Kidney glomerular epithelial cell (primary cell): ENCODE measurements around the gene ZSCAN5C.
A peak's percentile ranks its signal among the peaks of the same experiment; 100 is the strongest.
"Not testable (repeated sequence)": the region's sequence is repeated elsewhere in the genome, so short reads cannot be mapped to it uniquely, and the experiment has no call there.

ENCODE experiments used
- DNase-seq: peaks from one replicate; lab custom pipeline; 2025; lab: John Stamatoyannopoulos, UW

ZSCAN5C gene

DNA sequence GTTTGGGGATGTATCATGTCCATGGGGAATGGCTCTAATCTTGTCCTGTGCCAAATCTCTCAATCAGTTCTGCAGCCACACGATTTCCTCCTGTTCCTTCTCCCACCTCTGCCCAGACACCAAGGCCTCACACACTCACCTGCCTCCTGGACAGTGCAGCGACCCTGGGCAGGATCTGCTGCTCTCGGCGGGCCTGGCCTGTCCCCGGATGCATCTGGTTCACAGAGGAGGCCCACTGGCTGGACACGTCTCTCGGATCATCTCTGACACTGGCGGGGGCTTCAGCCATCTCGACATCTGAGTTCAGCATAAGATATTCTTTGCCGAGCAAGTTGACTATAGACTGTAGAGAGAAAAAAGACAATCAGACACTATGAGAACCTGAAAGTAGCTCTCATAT lies 10.4 kb upstream of the ZSCAN5C start:
- no peak for DNase-seq

DNA sequence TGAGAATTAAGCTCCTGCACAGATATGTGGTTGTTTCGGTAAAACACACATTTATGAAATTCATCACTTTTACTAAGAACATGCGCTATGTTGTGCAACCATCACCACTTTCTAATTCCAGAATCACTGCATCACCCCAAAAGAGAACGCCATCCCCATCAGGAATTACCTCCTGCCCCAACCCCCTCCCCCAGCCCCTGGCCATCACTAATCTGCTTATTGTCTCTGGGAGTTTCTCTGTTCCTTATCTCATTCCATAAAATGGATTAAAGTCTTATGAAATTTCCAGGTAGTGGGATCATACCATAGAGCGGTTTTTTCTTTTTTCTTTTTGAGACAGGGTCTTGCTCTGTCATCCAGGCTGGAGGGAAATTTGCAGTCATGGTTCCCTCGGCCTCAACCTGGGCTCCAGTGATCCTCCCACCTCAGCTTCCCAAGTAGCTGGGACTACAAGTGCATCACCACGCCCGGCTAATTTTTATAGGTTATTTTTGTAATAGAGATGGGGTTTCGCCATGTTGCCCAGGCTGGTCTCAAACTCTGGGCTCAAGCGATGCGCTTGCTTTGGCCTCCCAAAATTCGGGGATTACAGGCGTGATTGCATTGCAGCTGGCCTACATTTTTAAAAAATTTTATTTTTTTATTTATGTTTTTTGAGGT lies 8.0 kb upstream of the ZSCAN5C start:
- DNase-seq, result no peak

DNA sequence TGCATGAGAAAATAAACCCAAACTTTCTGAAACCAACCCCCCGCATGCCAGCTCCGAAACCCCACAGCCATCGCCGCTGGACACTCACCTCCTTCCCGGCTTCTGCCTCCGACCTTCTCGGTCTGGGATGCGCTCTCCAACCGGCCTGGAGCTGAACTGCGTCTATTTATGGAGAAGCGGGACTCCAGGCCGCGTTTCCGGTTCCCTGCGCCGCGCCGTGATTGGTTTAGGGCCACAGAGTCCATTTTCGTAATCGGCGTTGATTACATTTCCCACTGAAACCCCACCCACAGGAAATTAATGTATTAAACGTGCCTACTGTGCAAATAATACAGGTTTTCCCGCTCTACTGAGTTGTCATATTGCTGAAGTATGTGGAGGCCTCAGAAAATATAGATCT lies 4.4 kb upstream of the ZSCAN5C start, which contains the start of gene ZSCAN5B:
TSS of gene ZSCAN5B (minus strand) at position 138 of the 400 bp plus-strand sequence. CDS start 4,731 bp downstream, outside the sequence.
- not testable (repeated sequence) for DNase-seq

GRCh38 chr19:56199687-56200086 lies 2.4 kb upstream of the ZSCAN5C start:
- no peak for DNase-seq

DNA sequence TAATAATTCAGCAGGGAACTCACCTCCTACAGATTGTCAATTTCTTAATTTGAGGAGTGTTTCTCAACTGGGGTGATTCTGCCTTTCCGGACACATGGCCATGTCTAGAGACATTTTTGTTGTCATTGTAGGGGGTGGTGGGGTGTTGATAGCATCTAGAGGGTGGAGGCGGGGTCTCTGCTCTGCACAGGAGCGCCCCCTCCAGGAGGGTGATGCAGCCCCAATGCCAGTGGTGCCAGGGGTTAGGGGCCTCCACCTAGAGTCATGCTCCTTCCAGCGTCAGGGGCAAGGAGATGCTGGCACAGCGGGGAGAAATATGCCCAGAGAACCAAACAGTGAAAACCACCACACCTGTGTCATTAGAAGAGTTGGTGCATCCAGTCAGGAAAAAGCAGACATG lies 5.5 kb downstream of the ZSCAN5C start:
- not testable (repeated sequence) for DNase-seq

DNA sequence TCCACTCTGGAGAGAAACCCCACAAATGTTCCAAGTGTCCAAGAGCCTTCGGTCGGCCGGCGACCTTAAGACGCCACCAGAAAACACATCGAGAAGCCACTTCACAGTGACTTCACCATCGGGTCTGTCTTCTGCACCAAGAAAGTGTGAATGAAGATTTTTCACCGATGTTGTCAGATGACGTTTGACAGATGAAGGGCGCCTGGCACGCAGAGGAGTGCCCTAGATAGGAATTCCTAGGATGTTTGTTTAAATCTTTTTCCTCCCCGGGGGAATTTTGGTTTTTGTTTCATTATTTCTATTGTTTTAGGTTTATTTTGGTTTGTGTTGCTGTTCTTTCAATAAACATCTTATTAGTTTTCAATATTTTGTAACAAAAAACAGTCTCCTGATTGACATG lies 7.0 kb downstream of the ZSCAN5C start:
- DNase-seq, result no peak

GRCh38 chr19:56210036-56210435 lies 8.0 kb downstream of the ZSCAN5C start:
- not testable (repeated sequence) for DNase-seq

DNA sequence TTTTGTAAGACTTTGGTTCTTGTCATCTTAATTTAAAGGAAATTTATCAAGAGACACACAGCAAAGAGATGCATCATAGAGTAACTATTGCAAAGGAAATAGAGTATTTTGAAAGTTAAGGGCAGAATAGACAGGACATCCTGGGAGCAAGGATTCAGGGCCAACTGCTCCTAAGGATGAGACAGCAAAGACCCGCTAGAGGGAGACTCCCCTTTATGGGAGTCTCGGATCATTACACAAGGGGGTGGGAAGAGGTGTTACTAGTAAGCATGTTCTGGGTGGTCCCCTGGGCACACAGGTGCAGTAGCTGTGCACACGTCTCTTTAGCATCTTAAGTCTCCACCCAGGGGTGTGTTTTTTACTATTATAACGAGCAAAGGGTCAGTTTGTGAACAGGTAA lies 9.6 kb downstream of the ZSCAN5C start:
- no peak for DNase-seq

DNA sequence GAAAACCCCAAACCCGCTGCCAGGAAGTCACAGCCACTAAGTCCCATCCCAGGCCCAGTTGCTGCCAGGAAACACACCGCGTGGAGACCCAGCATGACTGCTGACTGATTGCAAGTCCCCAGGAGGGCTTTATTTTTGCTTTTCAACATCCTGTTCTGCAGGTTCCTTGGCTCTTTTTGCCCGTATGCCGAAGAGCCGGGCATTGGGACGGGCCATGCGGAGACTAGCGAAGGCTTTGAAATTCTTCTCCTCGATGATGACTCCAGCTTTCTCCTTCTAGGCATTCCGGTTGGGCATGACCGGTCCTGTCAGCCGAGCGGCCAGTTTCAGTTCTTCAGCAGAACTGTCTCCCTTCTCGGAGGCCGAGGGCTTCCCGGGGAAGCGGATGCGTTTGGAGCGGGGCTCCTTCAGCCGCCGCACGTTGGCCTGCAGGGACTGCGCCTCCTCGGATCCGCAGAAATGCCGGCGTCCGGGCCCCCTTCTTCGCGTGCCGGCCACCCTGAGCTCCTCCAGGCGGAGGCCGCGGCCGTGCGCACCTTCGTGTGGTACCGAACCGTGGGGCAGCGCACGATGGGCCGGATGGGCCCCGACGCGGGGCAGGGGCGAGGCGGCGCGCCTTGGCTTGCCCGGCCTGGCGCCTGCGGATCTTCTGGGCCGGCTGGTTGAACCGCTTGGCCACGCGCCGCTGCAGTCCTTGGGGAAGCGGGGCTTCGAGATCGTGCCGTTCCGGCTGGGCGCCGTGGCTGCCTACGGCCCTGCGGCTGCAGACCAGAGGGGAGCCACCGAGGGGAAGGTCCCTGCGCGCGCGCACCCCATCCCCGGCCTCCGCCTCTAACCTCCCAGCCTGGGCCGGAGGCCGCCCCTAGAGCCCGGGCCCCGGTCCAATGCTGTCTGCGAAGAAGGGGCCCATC lies 15.2 kb downstream of the ZSCAN5C start:
- DNase-seq, result no peak

GRCh38 chr19:56218961-56219360 lies 16.9 kb downstream of the ZSCAN5C start:
- no peak for DNase-seq

- not testable (repeated sequence) for DNase-seq
These were observed 19.4 kb downstream of the ZSCAN5C start for GRCh38 chr19:56221442-56221841.

- DNase-seq, result no peak
These were observed 19.8 kb downstream of the ZSCAN5C start for GRCh38 chr19:56221851-56222250.

DNA sequence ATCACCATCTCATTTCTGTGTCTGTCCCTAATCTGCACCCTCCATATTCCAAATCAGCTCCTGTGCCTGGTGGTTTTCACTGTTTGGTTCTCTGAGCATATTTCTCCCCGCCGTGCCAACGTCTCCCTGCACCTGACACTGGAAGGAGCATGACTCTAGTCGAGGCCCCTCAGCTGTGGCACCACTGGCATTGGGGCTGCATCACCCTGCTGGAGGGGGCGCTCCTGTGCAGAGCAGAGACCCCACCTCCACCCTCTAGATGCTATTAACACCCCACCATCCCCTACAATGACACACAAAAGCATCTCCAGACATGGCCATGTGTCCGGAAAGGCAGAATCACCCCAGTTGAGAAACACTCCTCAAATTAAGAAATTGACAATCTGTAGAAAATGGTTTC lies 20.8 kb downstream of the ZSCAN5C start:
- DNase-seq, result no peak

DNA sequence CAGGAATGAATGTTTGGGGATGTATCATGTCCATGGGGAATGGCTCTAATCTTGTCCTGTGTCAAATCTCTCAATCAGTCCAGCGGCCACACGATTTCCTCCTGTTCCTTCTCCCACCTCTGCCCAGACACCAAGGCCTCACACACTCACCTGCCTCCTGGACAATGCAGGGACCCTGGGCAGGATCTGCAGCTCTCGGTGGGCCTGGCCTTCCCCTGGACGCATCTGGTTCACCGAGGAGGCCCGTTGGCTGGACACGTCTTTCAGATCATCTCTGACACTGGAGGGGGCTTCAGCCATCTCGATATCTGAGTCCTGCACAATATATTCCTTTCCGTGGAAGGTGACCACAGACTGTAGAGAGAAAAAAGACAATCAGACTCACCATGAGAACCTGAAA lies 21.4 kb downstream of the ZSCAN5C start:
- DNase-seq, result no peak

DNA sequence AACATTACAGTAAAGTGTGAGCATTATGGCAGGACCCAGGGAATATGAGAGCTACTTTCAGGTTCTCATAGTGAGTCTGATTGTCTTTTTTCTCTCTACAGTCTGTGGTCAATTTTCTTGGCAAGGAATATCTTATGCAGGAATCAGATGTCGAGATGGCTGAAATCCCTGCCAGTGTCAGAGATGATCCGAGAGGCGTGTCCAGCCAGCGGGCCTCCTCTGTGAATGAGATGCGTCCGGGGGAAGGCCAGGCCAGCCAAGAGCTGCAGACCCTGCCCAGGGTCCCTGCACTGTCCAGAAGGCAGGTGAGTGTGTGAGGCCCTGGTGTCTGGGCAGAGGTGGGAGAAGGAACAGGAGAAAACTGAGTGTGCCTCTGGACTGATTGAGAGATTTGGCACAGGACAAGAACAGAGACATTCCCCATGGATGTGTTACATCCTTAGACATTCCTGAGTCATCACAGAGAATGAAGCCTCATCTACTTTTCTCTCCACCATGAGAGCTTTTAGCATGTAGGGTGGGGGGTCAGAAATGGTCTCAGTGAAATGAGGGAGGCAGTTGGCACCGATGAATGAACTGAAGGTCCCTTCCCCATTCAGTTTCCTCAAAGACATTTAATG lies 43.2 kb downstream of the ZSCAN5C start:
- DNase-seq, result no peak

DNA sequence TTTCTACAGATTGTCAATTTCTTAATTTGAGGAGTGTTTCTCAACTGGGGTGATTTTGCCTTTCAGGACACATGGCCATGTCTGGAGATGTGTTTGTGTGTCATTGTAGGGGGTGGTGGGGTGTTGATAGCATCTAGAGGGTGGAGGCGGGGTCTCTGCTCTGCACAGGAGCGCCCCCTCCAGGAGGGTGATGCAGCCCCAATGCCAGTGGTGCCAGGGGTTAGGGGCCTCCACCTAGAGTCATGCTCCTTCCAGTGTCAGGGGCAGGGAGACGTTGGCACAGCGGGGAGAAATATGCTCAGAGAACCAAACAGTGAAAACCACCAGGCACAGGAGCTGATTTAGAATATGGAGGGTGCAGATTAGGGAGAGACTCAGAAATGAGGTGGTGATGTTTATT lies 43.7 kb downstream of the ZSCAN5C start:
- not testable (repeated sequence) for DNase-seq

DNA sequence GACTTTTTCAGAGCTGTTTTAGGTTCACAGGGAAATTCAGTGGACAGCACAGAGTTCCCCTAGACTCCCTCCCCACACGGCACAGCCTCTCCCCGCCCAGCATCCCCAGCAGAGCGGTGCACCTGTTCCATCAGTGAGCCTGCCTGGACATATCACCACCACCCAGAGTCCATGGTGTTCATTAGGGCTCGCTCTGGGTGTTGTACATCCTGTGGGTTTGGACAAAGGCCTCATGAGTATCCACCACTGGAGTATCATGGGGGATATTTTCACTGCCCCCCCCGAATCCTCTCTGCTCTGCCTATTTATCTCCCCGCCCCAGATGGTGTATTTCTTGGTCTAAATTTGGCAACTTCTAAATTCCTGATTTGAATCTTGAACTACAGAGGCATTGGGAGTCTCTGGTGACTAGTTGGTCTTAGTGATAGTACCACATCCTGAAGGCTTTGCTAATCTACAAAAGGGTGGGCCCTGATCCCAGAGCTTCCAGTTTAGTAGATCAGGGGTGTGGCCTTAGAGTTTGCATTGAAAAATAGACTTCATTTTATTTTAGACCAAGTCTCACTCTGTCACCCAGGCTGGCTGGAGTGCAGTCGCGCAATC lies 46.8 kb downstream of the ZSCAN5C start:
- not testable (repeated sequence) for DNase-seq

- peak; percentile 47 for DNase-seq
These were observed 50.8 kb downstream of the ZSCAN5C start for GRCh38 chr19:56252699-56253422.

- no peak for DNase-seq
These were observed 51.7 kb downstream of the ZSCAN5C start for GRCh38 chr19:56253737-56254136.

GRCh38 chr19:56258272-56258671 lies 56.2 kb downstream of the ZSCAN5C start:
- DNase-seq, result no peak
